Right renal pelvis (tissue), 4 donors: ENCODE results near the gene COL6A3. TPM values are rescaled to one million over a fixed set of nuclear protein-coding genes. Genes with fewer than 3 reads are reported as not detected.

Experiments
- DNase-seq, 4 donors: peaks; one replicate each; pipeline ENCODE4 v3.0.0-alpha.2; 2013; ENCODE audit warnings: low read depth in 4 of 4, low spot score in 3 of 4, missing footprints in 1 of 4
- polyA plus RNA-seq, 4 donors: library from polyadenylated mRNA; unstranded; fragments of 120-200 nt; gene quantifications; one replicate each; pipeline ENCODE4 v1.2.1, GENCODE V29; 2013; ENCODE audit not compliant: insufficient read length in 4 of 4

COL6A3 gene
- polyA plus RNA-seq, 4 donors: 233 to 270 (median 248) TPM

GRCh38 chr2:237352279-237352845 is 61.6 kb downstream of the COL6A3 start:
- DNase-seq: no peak

- no peak for DNase-seq
Observed at GRCh38 chr2:237351796-237352195, 62.2 kb downstream of the COL6A3 start.

GRCh38 chr2:237351046-237351445 is 62.9 kb downstream of the COL6A3 start:
- DNase-seq: no peak

GRCh38 chr2:237350597-237350996 is 63.4 kb downstream of the COL6A3 start:
- no peak for DNase-seq

- DNase-seq: no peak
Observed at GRCh38 chr2:237350070-237350469, 63.9 kb downstream of the COL6A3 start.

- DNase-seq: no peak
Observed at GRCh38 chr2:237348281-237348865, 65.6 kb downstream of the COL6A3 start.

- DNase-seq: no peak
Observed at GRCh38 chr2:237345891-237346640, 67.9 kb downstream of the COL6A3 start.

- no peak for DNase-seq
Observed at GRCh38 chr2:237345411-237345810, 68.6 kb downstream of the COL6A3 start.

- DNase-seq: no peak
Observed at GRCh38 chr2:237344942-237345341, 69.0 kb downstream of the COL6A3 start.

- no peak for DNase-seq
Observed at GRCh38 chr2:237343993-237344392, 70.0 kb downstream of the COL6A3 start.

- DNase-seq: no peak
Observed at GRCh38 chr2:237341872-237342271, 72.1 kb downstream of the COL6A3 start.

- no peak for DNase-seq
Observed at GRCh38 chr2:237337586-237337985, 76.4 kb downstream of the COL6A3 start.

GRCh38 chr2:237336131-237336530 is 77.8 kb downstream of the COL6A3 start:
- DNase-seq: no peak

GRCh38 chr2:237333748-237334147 is 80.2 kb downstream of the COL6A3 start:
- DNase-seq: no peak

- no peak for DNase-seq
Observed at GRCh38 chr2:237330541-237330940, 83.4 kb downstream of the COL6A3 start.

GRCh38 chr2:237327175-237327950 is 86.6 kb downstream of the COL6A3 start:
- no peak for DNase-seq

- DNase-seq: peak in 3 of 4 donors; percentile 63 to 75 (median 70)
Observed at GRCh38 chr2:237326266-237327171, 87.4 kb downstream of the COL6A3 start.

- no peak for DNase-seq
Observed at GRCh38 chr2:237324837-237325236, 89.1 kb downstream of the COL6A3 start.

- no peak for DNase-seq
Observed at GRCh38 chr2:237324405-237324831, 89.5 kb downstream of the COL6A3 start.

- no peak for DNase-seq
Observed at GRCh38 chr2:237323656-237324055, 90.3 kb downstream of the COL6A3 start.
